K562 (cell line): ENCODE results near the gene UBE2H. TPM values are rescaled to one million over a fixed set of nuclear protein-coding genes. Genes with fewer than 3 reads are reported as not detected.

Source experiments
- DPF2 ChIP-seq: fragments of 450-650 bp; IDR thresholded peaks from 2 replicates; pipeline ENCODE4 v1.6.1; 2016
- EP400 ChIP-seq: fragments of 450-650 bp; IDR thresholded peaks from 2 replicates; pipeline ENCODE4 v1.6.1; 2017; ENCODE audit warnings: antibody characterized with exemption, mild to moderate bottlenecking, moderate library complexity
- ESRRB ChIP-seq: fragments of 250-450 bp; sonication (Bioruptor Pico); IDR thresholded peaks from 2 replicates; pipeline ENCODE4 v1.5.0; 2020; ENCODE audit warnings: mild to moderate bottlenecking, moderate library complexity, borderline replicate concordance
- ETS1 ChIP-seq: conservative IDR thresholded peaks from 2 replicates; pipeline ENCODE4 v1.6.1; 2011; ENCODE audit warnings: low read depth, mild to moderate bottlenecking, low read length; ENCODE audit not compliant: control insufficient read depth
- GABPB2 ChIP-seq: fragments of 250-450 bp; sonication (Bioruptor Pico); conservative IDR thresholded peaks from 2 replicates; pipeline ENCODE4 v1.5.1; 2021; ENCODE audit warnings: mild to moderate bottlenecking
- HMG20B ChIP-seq: fragments of 250-450 bp; sonication (Bioruptor Pico); IDR thresholded peaks from 2 replicates; pipeline ENCODE4 v1.5.0; 2021; ENCODE audit warnings: mild to moderate bottlenecking
- IFI16 ChIP-seq: fragments of 250-450 bp; sonication (Bioruptor Pico); IDR thresholded peaks from 2 replicates; pipeline ENCODE4 v2.1.2; 2022; ENCODE audit warnings: mild to moderate bottlenecking, inconsistent platforms
- IRF9 ChIP-seq: fragments of 450-650 bp; IDR thresholded peaks from 2 replicates; pipeline ENCODE4 v1.6.1; 2016; ENCODE audit warnings: missing biosample characterization, missing genetic modification characterization
- JUN ChIP-seq, 2 experiments: sonication (generic) in 1 of 2; formaldehyde crosslinking in 1 of 2; IDR thresholded peaks; 2 replicates each; pipeline versions ENCODE4 v1.6.1 to v1.8.0; 2012 to 2022; ENCODE audit warnings: borderline replicate concordance in 2 of 2, mild to moderate bottlenecking in 2 of 2, improper control_type of control experiment in 1 of 2, low read depth in 1 of 2, low read length in 1 of 2, missing genetic modification reagents in 1 of 2
- KAT7 ChIP-seq: sonication (generic); formaldehyde crosslinking; IDR thresholded peaks from 2 replicates; pipeline ENCODE4 v1.8.0; 2022; ENCODE audit warnings: missing genetic modification reagents, mild to moderate bottlenecking, borderline replicate concordance
- MTA3 ChIP-seq: fragments of 450-650 bp; formaldehyde crosslinking; IDR thresholded peaks from 2 replicates; pipeline ENCODE4 v1.6.1; 2017; ENCODE audit warnings: mild to moderate bottlenecking, borderline replicate concordance
- NFIC ChIP-seq: fragments of 450-650 bp; IDR thresholded peaks from 2 replicates; pipeline ENCODE4 v1.6.1; 2017; ENCODE audit warnings: mild to moderate bottlenecking, inconsistent platforms
- NKRF ChIP-seq: fragments of 450-650 bp; IDR thresholded peaks from 2 replicates; pipeline ENCODE4 v1.6.1; 2016; ENCODE audit warnings: borderline replicate concordance
- OTX1 ChIP-seq: fragments of 450-650 bp; formaldehyde crosslinking; IDR thresholded peaks from 2 replicates; pipeline ENCODE4 v1.4.0; 2022; ENCODE audit warnings: mild to moderate bottlenecking
- SAFB ChIP-seq: fragments of 200-400 bp; formaldehyde crosslinking; IDR thresholded peaks from 2 replicates; pipeline ENCODE4 v1.6.1; 2017; ENCODE audit warnings: low read depth, low read length, borderline replicate concordance
- SETDB1 ChIP-seq: IDR thresholded peaks from one replicate; pipeline ENCODE4 v1.6.1; 2012; ENCODE audit warnings: low read length, control low read depth, inconsistent platforms
- SIRT6 ChIP-seq: IDR thresholded peaks from one replicate; pipeline ENCODE4 v1.6.1; 2012; ENCODE audit warnings: low read depth, mild to moderate bottlenecking, control low read depth, inconsistent platforms, low read length, moderate library complexity
- SMAD3 ChIP-seq: fragments of 450-650 bp; formaldehyde crosslinking; conservative IDR thresholded peaks from 2 replicates; pipeline ENCODE4 v1.4.0; 2020; ENCODE audit warnings: mild to moderate bottlenecking
- SRSF7 ChIP-seq: fragments of 200-400 bp; formaldehyde crosslinking; optimal IDR thresholded peaks from 2 replicates; pipeline ENCODE3; 2017; ENCODE audit warnings: mild to moderate bottlenecking, low read depth, low read length
- TEAD1 ChIP-seq, 2 experiments: fragments of 450-650 bp in 1 of 2; sonication (generic) in 1 of 2; formaldehyde crosslinking; IDR thresholded peaks; 2 replicates each; pipeline versions ENCODE4 v1.4.0 to v1.8.0; 2020 to 2022; ENCODE audit warnings: mild to moderate bottlenecking in 2 of 2, missing genetic modification reagents in 1 of 2
- THRB ChIP-seq: fragments of 450-650 bp; formaldehyde crosslinking; conservative IDR thresholded peaks from 2 replicates; pipeline ENCODE4 v1.4.0; 2022; ENCODE audit warnings: mild to moderate bottlenecking, missing genetic modification characterization
- ZNF184 ChIP-seq: sonication (generic); formaldehyde crosslinking; IDR thresholded peaks from 2 replicates; pipeline ENCODE4 v1.5.0; 2020; ENCODE audit warnings: missing genetic modification reagents
- ZNF239 ChIP-seq: fragments of 250-450 bp; sonication (Bioruptor Pico); IDR thresholded peaks from 2 replicates; pipeline ENCODE4 v1.4.0; 2020; ENCODE audit warnings: mild to moderate bottlenecking
- ZNF785 ChIP-seq: fragments of 250-450 bp; sonication (Bioruptor Pico); IDR thresholded peaks from 2 replicates; pipeline ENCODE4 v1.4.0; 2020; ENCODE audit warnings: mild to moderate bottlenecking
- polyA plus RNA-seq, 8 experiments: library from polyadenylated mRNA; depleted of rRNA in 4 of 8; stranded (reverse) in 5 of 8; unstranded in 3 of 8; fragments of >200 nt; fragmentation: Nextera tagmentation in 2 of 8; fragmentation: Illumina TruSeq in 1 of 8; extraction: Ambion mirVana in 2 of 8; extraction: Trizol in 1 of 8; gene quantifications; 2 replicates each; pipeline versions ENCODE4 v1.2.1 to v1.2.3, GENCODE V29; 2011 to 2014; ENCODE audit warnings: inconsistent platforms in 1 of 8, missing spikeins in 1 of 8
- total RNA-seq, 7 experiments: library from RNA; depleted of rRNA in 6 of 7; stranded (reverse); fragments of >200 nt in 6 of 7; fragmentation: Illumina TruSeq in 2 of 7; extraction: Trizol in 2 of 7; gene quantifications; 2 replicates each; pipeline versions ENCODE4 v1.2.1 to v1.2.3, GENCODE V29; 2011 to 2021; ENCODE audit warnings: low replicate concordance in 1 of 7

The UBE2H gene
- total and polyA plus RNA-seq, 9 of the 15 experiments (the other 6 are each of a cell fraction or from before 2014, with no cell fraction given), result 6.3 to 33.0 (median 13.3) TPM

GRCh38 chr7:129825209-129825970 is 127.4 kb downstream of the UBE2H start (continued):
- TF ChIP-seq NKRF (peak; percentile 45; the same call in 1 of the 2 replicates), OTX1 (CRISPR knock-in tag) (no peak), ESRRB (CRISPR knock-in tag) (no peak), THRB (CRISPR knock-in tag) (no peak), SRSF7 (no peak), IRF9 (tag) (no peak), DPF2 (0 out of 2 replicates have a peak, but pooled peaks have one; percentile 5), JUN (IDR thresholded peaks at IDR 0.05; ENCODE audit: borderline replicate concordance, low read depth, low read length) (no peak), JUN (CRISPR knock-in tag; IDR thresholded peaks at IDR 0.05; ENCODE audit: borderline replicate concordance) (no peak), MTA3 (no peak; the same call in none of the 2 replicates), ZNF785 (CRISPR knock-in tag) (no peak), IFI16 (CRISPR knock-in tag) (no peak), EP400 (no peak), TEAD1 (CRISPR knock-in tag; IDR thresholded peaks at IDR 0.05) (no peak), ZNF184 (CRISPR knock-in tag) (no peak), ZNF239 (CRISPR knock-in tag) (no peak), SIRT6 (no peak), SETDB1 (no peak), SMAD3 (CRISPR knock-in tag) (no peak), ETS1 (no peak; the same call in 1 of the 2 replicates), HMG20B (no peak), SAFB (peak; percentile 44; the same call in 1 of the 2 replicates), KAT7 (CRISPR knock-in tag) (0 out of 2 replicates have a peak, but pooled peaks have one; percentile 72), GABPB2 (CRISPR knock-in tag) (0 out of 2 replicates have a peak, but pooled peaks have one; percentile 24), NFIC (peak; percentile 95)
